ENCODE results near the gene BEAN1. TPM values are rescaled to one million over a fixed set of nuclear protein-coding genes. Genes with fewer than 3 reads are reported as not detected.

Gene BEAN1
- total RNA-seq, 4 donors from 2014 or later: 0.52 to 3.9 TPM; not detected in 2

DNA sequence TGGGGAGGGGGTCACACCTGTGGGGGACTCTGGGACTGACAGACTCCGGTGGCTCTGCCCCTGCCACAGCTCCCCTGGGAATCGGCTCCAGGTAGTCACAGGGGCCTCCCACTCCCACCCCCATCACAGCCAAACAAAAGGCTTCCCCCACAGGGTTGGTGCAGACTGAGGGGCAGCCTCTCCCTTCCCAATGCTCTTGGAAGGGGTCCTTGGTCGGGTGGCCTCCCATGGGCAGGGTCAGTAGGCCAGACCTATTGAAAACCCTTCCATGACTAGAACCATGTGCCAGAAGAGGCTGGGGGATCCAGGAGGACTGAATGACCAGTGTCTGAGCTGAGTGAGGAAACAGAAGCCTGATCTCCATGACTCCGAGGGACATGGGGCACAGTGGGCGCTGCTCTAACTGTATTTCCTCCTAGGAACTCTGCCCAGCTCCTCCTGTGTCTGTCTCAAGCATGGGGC is 94.2 kb downstream of the BEAN1 start:
- no peaks in the 10 kb centered on the region for H3K9me3 ChIP-seq
- H3K4me3 ChIP-seq: no peak overlapping the region
- DNase-seq: no peak
- intact Hi-C loops (cut with DNase I; ENCODE audit: low total_unique reads): no loop called here
- H3K36me3 ChIP-seq: no peaks in the 10 kb centered on the region
- no peaks in the 10 kb centered on the region for H3K27me3 ChIP-seq
- peaks cover 2 to 11% of the 10 kb centered on the region in 2 donors for H3K4me1 ChIP-seq
- H3K27ac ChIP-seq: peak overlapping the region; percentile 23 to 51
- TF ChIP-seq, protein P1, sequence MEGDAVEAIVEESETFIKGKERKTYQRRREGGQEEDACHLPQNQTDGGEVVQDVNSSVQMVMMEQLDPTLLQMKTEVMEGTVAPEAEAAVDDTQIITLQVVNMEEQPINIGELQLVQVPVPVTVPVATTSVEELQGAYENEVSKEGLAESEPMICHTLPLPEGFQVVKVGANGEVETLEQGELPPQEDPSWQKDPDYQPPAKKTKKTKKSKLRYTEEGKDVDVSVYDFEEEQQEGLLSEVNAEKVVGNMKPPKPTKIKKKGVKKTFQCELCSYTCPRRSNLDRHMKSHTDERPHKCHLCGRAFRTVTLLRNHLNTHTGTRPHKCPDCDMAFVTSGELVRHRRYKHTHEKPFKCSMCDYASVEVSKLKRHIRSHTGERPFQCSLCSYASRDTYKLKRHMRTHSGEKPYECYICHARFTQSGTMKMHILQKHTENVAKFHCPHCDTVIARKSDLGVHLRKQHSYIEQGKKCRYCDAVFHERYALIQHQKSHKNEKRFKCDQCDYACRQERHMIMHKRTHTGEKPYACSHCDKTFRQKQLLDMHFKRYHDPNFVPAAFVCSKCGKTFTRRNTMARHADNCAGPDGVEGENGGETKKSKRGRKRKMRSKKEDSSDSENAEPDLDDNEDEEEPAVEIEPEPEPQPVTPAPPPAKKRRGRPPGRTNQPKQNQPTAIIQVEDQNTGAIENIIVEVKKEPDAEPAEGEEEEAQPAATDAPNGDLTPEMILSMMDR (IDR thresholded peaks at IDR 0.05): no peak
- TF ChIP-seq POLR2A (IDR thresholded peaks at IDR 0.05): no peak

DNA sequence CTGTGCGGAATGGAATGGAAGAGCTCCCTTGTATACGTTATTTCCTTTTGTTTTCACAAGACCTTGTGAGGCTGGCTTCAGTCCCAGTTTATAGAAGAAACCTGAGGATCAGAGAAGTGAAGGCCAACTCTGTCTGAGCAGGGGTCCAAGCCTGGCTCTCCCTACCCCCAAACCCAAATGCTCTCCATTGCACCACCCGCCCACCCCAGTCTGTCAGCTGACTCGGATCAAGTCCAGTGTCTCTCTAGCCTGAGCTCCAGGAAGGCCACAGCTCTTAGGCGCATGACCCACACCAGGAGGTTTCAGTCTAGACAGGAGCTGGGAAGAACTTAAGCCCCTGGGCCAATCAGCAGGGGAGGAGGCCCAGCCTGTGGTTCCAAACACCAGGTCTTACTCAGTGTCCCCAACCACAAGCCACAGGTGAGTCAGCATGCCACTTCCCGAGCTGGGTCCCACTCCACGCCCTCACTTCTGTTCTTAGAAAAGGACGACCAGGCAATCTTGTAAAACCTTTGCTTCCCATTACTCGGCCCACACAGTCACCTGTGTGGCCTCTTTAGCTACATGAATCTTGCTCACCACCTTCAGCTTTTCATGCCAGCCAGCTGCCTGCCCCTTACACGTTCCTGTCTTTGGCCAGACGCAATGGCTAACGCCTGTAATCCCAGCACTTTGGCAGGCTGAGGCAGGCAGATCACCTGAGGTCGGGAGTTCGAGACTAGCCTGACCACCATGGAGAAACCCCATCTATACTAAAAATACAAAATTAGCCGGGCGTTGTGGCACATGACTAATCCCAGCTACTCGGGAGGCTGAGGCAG is 95.1 kb downstream of the BEAN1 start:
- TF ChIP-seq, protein P1 (IDR thresholded peaks at IDR 0.05): no peak
- TF ChIP-seq POLR2A (IDR thresholded peaks at IDR 0.05): no peak
- Histone ChIP-seq H3K27me3 (no peaks in the 10 kb centered on the region), H3K4me3 (no peak overlapping the region), H3K27ac (peak overlapping the region in 1 of 2 donors; percentile 23), H3K4me1 (peaks cover 0 to 7% of the 10 kb centered on the region in 2 donors), H3K36me3 (no peaks in the 10 kb centered on the region), H3K9me3 (no peaks in the 10 kb centered on the region)
- intact Hi-C loops (cut with DNase I; ENCODE audit: low total_unique reads): no loop called here
- DNase-seq: no peak

DNA sequence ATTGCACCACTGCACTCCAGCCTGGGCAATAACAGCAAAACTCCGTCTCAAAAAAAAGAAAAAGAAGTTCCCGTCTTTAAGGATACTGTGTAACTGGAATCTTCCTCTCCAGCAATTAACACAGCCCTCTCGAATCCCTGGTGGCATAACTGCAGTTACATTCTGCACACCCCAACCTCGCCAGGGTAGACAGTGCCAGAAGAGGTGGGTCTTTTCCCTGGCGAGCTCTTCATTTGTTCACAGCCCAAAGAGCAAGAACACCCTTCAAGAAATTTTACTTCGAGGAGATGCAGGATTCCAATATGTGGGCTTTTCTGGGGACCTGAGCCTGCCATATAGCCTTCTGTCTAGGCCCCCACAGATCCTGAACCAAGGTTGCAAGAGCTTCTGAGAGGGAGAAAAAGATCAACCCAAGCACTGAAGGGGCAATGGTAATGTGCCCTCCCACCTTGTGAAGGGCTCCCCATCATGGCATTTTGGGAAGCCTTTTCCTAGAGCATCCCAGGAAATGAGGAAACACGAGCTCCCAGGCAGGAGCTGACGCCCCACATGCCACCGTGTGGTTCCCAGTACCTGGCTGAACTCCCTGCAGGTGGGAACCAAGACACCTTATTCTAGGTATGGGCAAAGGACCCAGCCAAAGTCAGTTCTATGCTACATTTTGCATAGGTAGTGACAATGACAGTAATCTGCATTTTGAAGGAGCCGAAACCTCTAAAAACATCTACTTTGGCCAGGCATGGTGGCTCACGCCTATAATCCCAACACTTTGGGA is 95.9 kb downstream of the BEAN1 start:
- Histone ChIP-seq H3K36me3 (no peaks in the 10 kb centered on the region), H3K27ac (peak overlapping the region; percentile 48), H3K4me3 (no peak overlapping the region), H3K9me3 (no peaks in the 10 kb centered on the region), H3K27me3 (no peaks in the 10 kb centered on the region), H3K4me1 (no peaks in the 10 kb centered on the region)
- TF ChIP-seq, protein P1 (IDR thresholded peaks at IDR 0.05): no peak
- TF ChIP-seq POLR2A (IDR thresholded peaks at IDR 0.05): no peak
- intact Hi-C loops (cut with DNase I; ENCODE audit: low total_unique reads): no loop called here
- no peak for DNase-seq

DNA sequence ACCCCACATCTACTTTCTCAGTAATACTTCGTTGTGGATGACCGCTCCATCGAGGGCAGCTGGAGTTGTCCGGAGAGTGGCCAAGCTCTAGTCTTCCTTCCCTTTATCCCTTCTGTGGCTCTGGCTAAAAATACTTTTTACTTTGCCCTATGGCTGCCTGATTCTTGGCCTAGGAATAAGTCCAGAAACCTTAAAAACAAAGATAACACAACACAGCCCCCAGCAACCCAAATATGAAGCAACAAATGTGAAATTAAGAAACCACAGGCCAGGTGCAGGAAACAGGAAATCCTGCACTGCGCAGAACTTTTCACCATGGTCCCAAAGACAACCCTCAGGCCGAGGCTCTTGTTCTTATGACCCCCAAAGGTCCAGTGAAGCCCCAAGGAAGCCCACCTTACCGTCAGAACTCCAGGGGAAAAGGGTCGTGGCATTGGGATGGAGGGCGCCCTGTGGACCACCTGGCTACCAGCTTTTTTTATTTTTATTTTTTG is 96.8 kb downstream of the BEAN1 start:
- TF ChIP-seq, protein P1 (IDR thresholded peaks at IDR 0.05): no peak
- no peak for TF ChIP-seq POLR2A (IDR thresholded peaks at IDR 0.05)
- H3K27ac ChIP-seq: peak overlapping the region; percentile 48

More for the DNA sequence above, 96.8 kb downstream of the BEAN1 start:
- Histone ChIP-seq H3K36me3 (no peaks in the 10 kb centered on the region), H3K27me3 (no peaks in the 10 kb centered on the region), H3K4me3 (no peak overlapping the region), H3K9me3 (no peaks in the 10 kb centered on the region), H3K4me1 (no peaks in the 10 kb centered on the region)
- intact Hi-C loops (cut with DNase I; ENCODE audit: low total_unique reads): no loop called here
- DNase-seq: no peak
